SK-N-SH treated with all-trans-retinoic acid at 6 μM for 48 hours (cell line): ENCODE measurements around the gene GCNT4.

Experiments
- ATAC-seq: fragments of 200-7000 bp; cut with Tn5 transposase; 3 replicates; pipeline ENCODE4 v1.9.1; 2020; ENCODE audit warnings: mild to moderate bottlenecking, moderate library complexity
- ARNTL ChIP-seq: fragments of 450-650 bp; formaldehyde crosslinking; IDR thresholded peaks from 2 replicates; pipeline ENCODE4 v1.5.0; 2020; ENCODE audit warnings: low read depth, mild to moderate bottlenecking, moderate library complexity, borderline replicate concordance
- BACH2 ChIP-seq: fragments of 250-450 bp; sonication (Bioruptor Pico); IDR thresholded peaks from 2 replicates; pipeline ENCODE4 v1.9.0; 2021; ENCODE audit warnings: mild to moderate bottlenecking, borderline replicate concordance
- CSDC2 ChIP-seq: fragments of 250-450 bp; sonication (Bioruptor Pico); IDR thresholded peaks from 2 replicates; pipeline ENCODE4 v1.5.0; 2020; ENCODE audit warnings: mild to moderate bottlenecking, moderate library complexity
- CSRNP3 ChIP-seq: fragments of 250-450 bp; sonication (Bioruptor Pico); IDR thresholded peaks from 2 replicates; pipeline ENCODE4 v1.5.1; 2021; ENCODE audit warnings: mild to moderate bottlenecking, moderate library complexity
- ESRRG ChIP-seq: fragments of 250-450 bp; sonication (Bioruptor Pico); IDR thresholded peaks from 2 replicates; pipeline ENCODE4 v1.6.1; 2021; ENCODE audit warnings: mild to moderate bottlenecking
- GLIS3 ChIP-seq: fragments of 250-450 bp; sonication (Bioruptor Pico); IDR thresholded peaks from 2 replicates; pipeline ENCODE4 v1.5.0; 2020; ENCODE audit warnings: mild to moderate bottlenecking, moderate library complexity
- ISL1 ChIP-seq: fragments of 250-450 bp; sonication (Bioruptor Pico); IDR thresholded peaks from 2 replicates; pipeline ENCODE4 v2.1.2; 2022; ENCODE audit warnings: mild to moderate bottlenecking, moderate library complexity
- PATZ1 ChIP-seq: fragments of 250-450 bp; sonication (Bioruptor Pico); IDR thresholded peaks from 2 replicates; pipeline ENCODE4 v1.8.0; 2020; ENCODE audit warnings: mild to moderate bottlenecking, moderate library complexity, borderline replicate concordance
- POU6F1 ChIP-seq: fragments of 250-450 bp; sonication (Bioruptor Pico); IDR thresholded peaks from 2 replicates; pipeline ENCODE4 v1.8.0; 2021; ENCODE audit warnings: low read depth, mild to moderate bottlenecking, moderate library complexity, borderline replicate concordance
- PPARA ChIP-seq: fragments of 250-450 bp; sonication (Bioruptor Pico); IDR thresholded peaks from 2 replicates; pipeline ENCODE4 v1.5.0; 2020; ENCODE audit warnings: mild to moderate bottlenecking, borderline replicate concordance
- RARB ChIP-seq: fragments of 250-450 bp; sonication (Bioruptor Pico); IDR thresholded peaks from 2 replicates; pipeline ENCODE4 v1.8.0; 2021; ENCODE audit warnings: mild to moderate bottlenecking, moderate library complexity
- SNAI2 ChIP-seq: fragments of 250-450 bp; sonication (Bioruptor Pico); IDR thresholded peaks from 2 replicates; pipeline ENCODE4 v1.5.0; 2020; ENCODE audit warnings: mild to moderate bottlenecking, moderate library complexity
- TCF4 ChIP-seq: fragments of 250-450 bp; sonication (Bioruptor Pico); IDR thresholded peaks from 2 replicates; pipeline ENCODE4 v1.8.0; 2021; ENCODE audit warnings: mild to moderate bottlenecking, moderate library complexity, borderline replicate concordance
- TOX ChIP-seq: fragments of 250-450 bp; sonication (Bioruptor Pico); IDR thresholded peaks from 2 replicates; pipeline ENCODE4 v1.8.0; 2021; ENCODE audit warnings: mild to moderate bottlenecking, moderate library complexity, borderline replicate concordance
- TSHZ2 ChIP-seq: fragments of 250-450 bp; sonication (Bioruptor Pico); IDR thresholded peaks from 2 replicates; pipeline ENCODE4 v1.5.0; 2020; ENCODE audit warnings: mild to moderate bottlenecking, moderate library complexity
- ZC3H10 ChIP-seq: fragments of 250-450 bp; sonication (Bioruptor Pico); IDR thresholded peaks from 2 replicates; pipeline ENCODE4 v1.5.1; 2021; ENCODE audit warnings: mild to moderate bottlenecking, moderate library complexity
- ZFP3 ChIP-seq: fragments of 250-450 bp; sonication (Bioruptor Pico); IDR thresholded peaks from 2 replicates; pipeline ENCODE4 v1.5.0; 2020; ENCODE audit warnings: mild to moderate bottlenecking, moderate library complexity
- ZFP30 ChIP-seq: fragments of 450-650 bp; formaldehyde crosslinking; IDR thresholded peaks from 2 replicates; pipeline ENCODE4 v1.5.0; 2022; ENCODE audit warnings: mild to moderate bottlenecking, moderate library complexity
- ZNF565 ChIP-seq: fragments of 450-650 bp; formaldehyde crosslinking; conservative IDR thresholded peaks from 2 replicates; pipeline ENCODE4 v1.5.0; 2020; ENCODE audit warnings: low read depth, mild to moderate bottlenecking, moderate library complexity
- ZNF70 ChIP-seq: fragments of 450-650 bp; formaldehyde crosslinking; IDR thresholded peaks from 2 replicates; pipeline ENCODE4 v1.5.0; 2020; ENCODE audit warnings: mild to moderate bottlenecking, moderate library complexity

Gene GCNT4

DNA sequence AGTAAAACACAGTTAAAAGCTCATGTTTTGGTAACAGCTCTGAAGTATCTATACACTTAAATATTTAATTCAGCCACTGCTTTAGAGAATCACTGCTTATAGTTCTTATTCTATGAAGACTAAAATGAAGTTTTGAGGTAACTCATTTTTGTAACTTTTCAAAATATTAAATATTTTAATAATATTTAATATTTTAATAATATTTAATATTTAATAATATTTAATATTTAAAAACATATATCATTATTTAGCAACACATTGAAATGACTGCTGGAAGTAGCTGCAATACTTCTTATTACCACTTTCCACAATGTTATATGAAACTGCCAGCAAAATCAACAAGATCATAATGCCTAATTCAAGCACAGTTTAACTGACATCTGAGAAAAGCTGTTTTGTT lies 18.7 kb upstream of the GCNT4 start (continued):
- TF ChIP-seq PATZ1 = no peak

DNA sequence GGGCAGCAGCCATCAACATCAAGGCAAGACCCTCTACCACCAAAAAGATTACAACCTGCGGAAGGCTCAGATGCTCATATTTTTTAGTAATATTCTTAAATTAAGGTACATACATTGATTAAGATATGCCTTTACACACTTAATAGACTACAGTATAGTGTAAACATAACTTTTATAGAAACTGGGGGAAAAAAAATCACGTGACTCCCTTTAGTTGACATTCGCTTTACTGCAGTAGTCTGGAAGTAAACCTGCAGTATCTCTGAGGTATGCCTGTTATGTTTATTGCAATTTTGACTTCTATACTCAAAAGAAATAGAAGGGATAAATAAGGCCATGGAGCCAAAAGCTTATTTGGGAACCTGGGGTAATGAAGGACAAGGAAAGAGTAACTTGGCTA lies 15.1 kb upstream of the GCNT4 start:
- no peak for TF ChIP-seq PPARA (CRISPR knock-in tag)
- no peak for TF ChIP-seq ZC3H10 (CRISPR knock-in tag)
- TF ChIP-seq TCF4 (CRISPR knock-in tag) = no peak
- no peak for TF ChIP-seq GLIS3 (CRISPR knock-in tag)
- no peak for TF ChIP-seq ARNTL (CRISPR knock-in tag)
- no peak for TF ChIP-seq TOX
- TF ChIP-seq ZNF565 (CRISPR knock-in tag) = no peak
- TF ChIP-seq SNAI2 = no peak
- no peak for TF ChIP-seq POU6F1 (CRISPR knock-in tag)
- no peak for TF ChIP-seq ISL1
- no peak for TF ChIP-seq ZFP30
- TF ChIP-seq, all 23 proteins: peak for 0
- no peak for ATAC-seq

DNA sequence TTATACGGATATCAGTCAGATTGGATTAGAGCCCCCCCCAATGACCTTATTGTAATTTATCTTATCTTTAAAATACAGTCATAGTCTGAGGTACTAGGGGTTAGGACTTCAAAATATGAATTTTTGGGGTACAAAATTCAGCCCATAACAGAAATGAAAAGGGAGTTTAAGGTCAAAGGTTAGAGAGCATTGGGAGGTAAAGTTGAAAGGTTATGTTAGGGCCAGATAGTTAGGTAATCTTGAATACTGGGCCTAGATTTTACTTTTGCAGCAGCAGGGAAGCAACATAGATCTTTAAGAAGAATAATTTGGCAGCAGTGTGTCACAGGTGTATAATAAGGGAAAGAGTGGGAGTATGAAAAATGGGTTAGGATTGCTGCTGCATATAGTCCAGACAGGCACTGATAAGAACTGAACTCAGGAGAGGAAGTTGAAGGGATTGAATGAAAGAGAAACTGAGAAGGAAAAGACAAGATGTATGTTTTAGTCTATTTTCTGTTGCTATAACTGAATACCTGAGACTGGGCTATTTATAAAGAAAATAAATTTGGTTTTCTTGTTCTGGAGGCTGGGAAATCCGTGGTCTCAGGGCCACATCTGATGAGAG lies 10.7 kb upstream of the GCNT4 start:
- TF ChIP-seq RARB (CRISPR knock-in tag) = no peak
- no peak for TF ChIP-seq ESRRG (CRISPR knock-in tag)
- no peak for TF ChIP-seq POU6F1 (CRISPR knock-in tag)
- TF ChIP-seq BACH2 = no peak
- TF ChIP-seq TOX = no peak
- TF ChIP-seq ISL1 = no peak
- TF ChIP-seq CSDC2 (CRISPR knock-in tag) = no peak
- TF ChIP-seq TSHZ2 (CRISPR knock-in tag) = no peak
- no peak for TF ChIP-seq TCF4 (CRISPR knock-in tag)
- no peak for TF ChIP-seq ZNF70 (CRISPR knock-in tag)
- TF ChIP-seq PATZ1 = no peak
- TF ChIP-seq ZC3H10 (CRISPR knock-in tag) = no peak
- no peak for TF ChIP-seq ZFP30
- no peak for TF ChIP-seq ZFP3
- no peak for TF ChIP-seq CSRNP3
- no peak for ATAC-seq
